Activated CD4-positive, alpha-beta memory T cell treated with anti-CD3 and anti-CD28 coated beads for 36 hours (primary cell): ENCODE measurements around the gene SLC38A11. TPM values are rescaled to one million over a fixed set of nuclear protein-coding genes. Genes with fewer than 3 reads are reported as not detected.
"Not testable (repeated sequence)": the region's sequence is repeated elsewhere in the genome, so short reads cannot be mapped to it uniquely, and the experiment has no call there.

Source experiments
- CTCF ChIA-PET: fragments of 350-600 bp; sonication (Branson Sonifier 250); formaldehyde crosslinking; loops from one replicate; lab custom pipeline; 2021; ENCODE audit warnings: antibody characterized with exemption, inconsistent platforms; lab: Charles Lee
- POLR2A ChIA-PET: fragments of 350-600 bp; sonication (Branson Sonifier 250); formaldehyde crosslinking; loops from one replicate; lab custom pipeline; 2021; ENCODE audit warnings: antibody characterized with exemption; lab: Charles Lee
- DNase-seq: peaks from one replicate; pipeline ENCODE4 v3.0.0-alpha.2; 2020
- H3K27ac Mint-ChIP-seq: one replicate; pipeline ENCODE4 v1.8.0; 2021; ENCODE audit warnings: mixed read lengths
- H3K27me3 Mint-ChIP-seq: one replicate; pipeline ENCODE4 v1.8.0; 2021; ENCODE audit warnings: mixed read lengths
- H3K36me3 Mint-ChIP-seq: one replicate; pipeline ENCODE4 v1.8.0; 2021; ENCODE audit warnings: mixed read lengths
- H3K4me1 Mint-ChIP-seq: one replicate; pipeline ENCODE4 v1.8.0; 2021; ENCODE audit warnings: low read depth, mixed read lengths
- H3K4me3 Mint-ChIP-seq: one replicate; pipeline ENCODE4 v1.8.0; 2021; ENCODE audit warnings: mild to moderate bottlenecking, mixed read lengths
- H3K9me3 Mint-ChIP-seq: one replicate; pipeline ENCODE4 v1.8.0; 2021; ENCODE audit warnings: mixed read lengths
- intact Hi-C: fragments of 100-400 bp; cut with micrococcal nuclease; formaldehyde crosslinking; loops from one replicate; pipeline ENCODE4 v1.15.1; 2023
- total RNA-seq, 2 experiments: library from RNA; stranded (reverse); gene quantifications; one replicate each; pipeline ENCODE4 v1.2.3, GENCODE V29; 2021

The SLC38A11 gene, protein sequence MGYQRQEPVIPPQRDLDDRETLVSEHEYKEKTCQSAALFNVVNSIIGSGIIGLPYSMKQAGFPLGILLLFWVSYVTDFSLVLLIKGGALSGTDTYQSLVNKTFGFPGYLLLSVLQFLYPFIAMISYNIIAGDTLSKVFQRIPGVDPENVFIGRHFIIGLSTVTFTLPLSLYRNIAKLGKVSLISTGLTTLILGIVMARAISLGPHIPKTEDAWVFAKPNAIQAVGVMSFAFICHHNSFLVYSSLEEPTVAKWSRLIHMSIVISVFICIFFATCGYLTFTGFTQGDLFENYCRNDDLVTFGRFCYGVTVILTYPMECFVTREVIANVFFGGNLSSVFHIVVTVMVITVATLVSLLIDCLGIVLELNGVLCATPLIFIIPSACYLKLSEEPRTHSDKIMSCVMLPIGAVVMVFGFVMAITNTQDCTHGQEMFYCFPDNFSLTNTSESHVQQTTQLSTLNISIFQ
- not detected for total RNA-seq

DNA sequence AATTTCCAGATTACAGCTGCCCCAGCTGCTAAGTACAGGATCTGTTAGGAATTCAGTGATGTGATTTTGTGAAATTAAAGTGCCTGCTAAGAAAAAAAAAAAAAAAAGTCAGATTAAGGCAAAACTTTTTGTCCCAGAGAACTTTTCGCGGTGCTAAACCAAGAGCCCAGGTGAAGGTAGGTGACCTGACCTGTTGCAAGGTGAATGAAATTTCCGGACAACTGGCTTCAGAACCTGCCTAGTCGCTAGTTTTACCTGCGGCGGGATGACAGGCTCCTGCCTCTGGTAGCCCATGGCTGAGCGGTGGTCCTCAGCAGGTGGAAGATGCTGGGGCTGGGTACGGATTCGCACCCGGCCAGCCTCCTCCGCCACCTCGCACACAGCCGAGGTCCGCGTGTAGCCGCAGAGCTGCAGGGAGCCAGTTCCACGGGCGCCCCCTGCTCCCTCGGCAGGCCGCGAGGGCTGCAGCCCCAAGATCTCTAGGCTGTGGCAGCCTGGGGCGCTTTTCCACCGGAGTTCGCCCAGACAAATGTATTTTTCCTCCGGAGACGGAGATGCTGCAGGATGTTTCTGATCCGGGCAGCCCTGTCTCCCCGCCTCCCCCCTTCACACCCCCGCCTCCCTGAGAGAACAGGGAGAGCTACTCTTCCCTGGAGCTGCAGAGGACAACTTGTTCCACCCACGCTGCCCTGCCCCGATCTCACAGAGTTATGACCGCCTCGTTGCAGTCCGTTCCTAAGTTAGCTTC, at the start of gene SLC38A11:
Gene SLC38A11, minus strand, starts transcription at position 572 of the 748 bp plus-strand sequence. Its CDS starts 278 bp downstream, at position 294.
- H3K27me3 Mint-ChIP-seq: peaks cover 16% of the 10 kb centered on the region
- no peaks in the 10 kb centered on the region for H3K36me3 Mint-ChIP-seq
- DNase-seq: no peak
- H3K4me1 Mint-ChIP-seq: no peaks in the 10 kb centered on the region
- intact Hi-C loops: no loop called here
- ChIA-PET POLR2A (no interaction called here), CTCF (interaction anchor here (0.6 kb wide), 1 partner anchor 161 kb away, joined by 3 read pairs; no protein-coding TSS in a partner anchor)
- no peak within 1 kb of the TSS for H3K27ac Mint-ChIP-seq
- H3K9me3 Mint-ChIP-seq: no peaks in the 10 kb centered on the region
- H3K4me3 Mint-ChIP-seq: no peak within 1 kb of the TSS

GRCh38 chr2:165003443-165004130, 48.3 kb upstream of the SLC38A11 start:
- Mint-ChIP-seq H3K27ac (no peak overlapping the region), H3K4me1 (no peaks in the 10 kb centered on the region)
- CTCF ChIA-PET: interaction anchor here (0.6 kb wide), 1 partner anchor 12 kb away, joined by 3 read pairs; no protein-coding TSS in a partner anchor

DNA sequence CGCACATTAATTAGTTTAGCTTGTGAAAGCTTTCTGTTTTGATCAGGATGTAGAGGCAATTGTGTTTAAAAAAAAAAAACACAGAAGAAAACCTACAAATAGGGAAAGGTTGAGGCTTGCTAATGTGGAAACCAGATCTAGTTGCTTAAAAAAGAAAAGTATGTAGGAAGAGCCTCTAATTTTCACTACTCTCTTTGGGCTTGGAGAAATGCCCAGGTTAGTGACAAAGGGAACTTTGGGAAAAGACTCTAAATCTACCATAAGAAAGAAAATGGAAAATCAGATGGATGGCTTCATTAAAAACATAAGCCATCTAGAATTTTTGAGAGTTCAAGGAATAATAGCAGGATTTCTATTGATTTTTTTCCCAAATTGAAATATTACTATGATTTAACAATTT, 47.3 kb upstream of the SLC38A11 start:
- CTCF ChIA-PET: interaction anchor here (0.6 to 1.7 kb wide), 3 partner anchors 9 to 14 kb away, joined by 3 to 7 read pairs (median 3); no protein-coding TSS in a partner anchor
- H3K27me3 Mint-ChIP-seq: peaks cover 6% of the 10 kb centered on the region
- H3K4me3 Mint-ChIP-seq: no peak overlapping the region
- H3K9me3 Mint-ChIP-seq: no peaks in the 10 kb centered on the region
- intact Hi-C loops: no loop called here
- DNase-seq: no peak
- H3K27ac Mint-ChIP-seq: no peak overlapping the region
- H3K4me1 Mint-ChIP-seq: no peaks in the 10 kb centered on the region
- POLR2A ChIA-PET: no interaction called here
- H3K36me3 Mint-ChIP-seq: no peaks in the 10 kb centered on the region

More at GRCh38 chr2:165003443-165004130, 48.3 kb upstream of the SLC38A11 start:
- Mint-ChIP-seq H3K4me3 (no peak overlapping the region), H3K36me3 (no peaks in the 10 kb centered on the region), H3K9me3 (no peaks in the 10 kb centered on the region), H3K27me3 (peaks cover 6% of the 10 kb centered on the region)
- POLR2A ChIA-PET: no interaction called here
- intact Hi-C loops: no loop called here
- DNase-seq: no peak

DNA sequence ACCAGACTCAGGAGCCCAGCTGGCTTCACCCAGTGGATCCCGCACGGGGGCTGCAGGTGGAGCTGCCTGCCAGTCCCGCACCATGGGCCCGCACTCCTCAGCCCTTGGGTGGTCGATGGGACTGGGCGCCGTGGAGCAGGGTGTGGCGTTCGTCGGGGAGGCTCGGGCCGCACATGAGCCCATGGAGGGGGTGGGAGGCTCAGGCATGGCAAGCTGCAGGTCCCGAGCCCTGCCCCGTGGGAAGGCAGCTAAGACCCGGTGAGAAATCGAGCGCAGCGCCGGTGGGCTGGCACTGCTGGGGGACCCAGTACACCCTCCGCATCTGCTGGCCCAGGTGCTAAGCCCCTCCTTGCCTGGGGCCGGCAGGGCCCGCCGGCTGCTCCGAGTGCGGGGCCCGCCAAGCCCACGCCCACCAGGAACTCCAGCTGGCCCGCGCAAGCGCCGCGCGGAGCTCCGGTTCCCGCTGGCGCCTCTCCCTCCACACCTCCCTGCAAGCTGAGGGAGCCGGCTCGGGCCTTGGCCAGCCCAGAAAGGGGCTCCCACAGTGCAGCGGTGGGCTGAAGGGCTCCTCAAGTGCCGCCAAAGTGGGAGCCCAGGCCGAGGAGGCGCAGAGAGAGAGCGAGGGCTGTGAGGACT, 39.5 kb upstream of the SLC38A11 start:
- H3K4me3 Mint-ChIP-seq, H3K27me3 Mint-ChIP-seq, H3K4me1 Mint-ChIP-seq, H3K27ac Mint-ChIP-seq, DNase-seq, H3K9me3 Mint-ChIP-seq, CTCF ChIA-PET, H3K36me3 Mint-ChIP-seq, POLR2A ChIA-PET: not testable (repeated sequence)
- intact Hi-C loops: loop anchor here (5.0 to 10.0 kb wide), 2 partner anchors 410 to 958 kb away; partner anchors contain the start of gene TTC21B

GRCh38 chr2:164993287-164994016, 38.1 kb upstream of the SLC38A11 start:
- Mint-ChIP-seq H3K9me3 (no peaks in the 10 kb centered on the region), H3K27me3 (no peaks in the 10 kb centered on the region), H3K36me3 (no peaks in the 10 kb centered on the region), H3K4me3 (no peak overlapping the region), H3K27ac (no peak overlapping the region), H3K4me1 (peaks cover 11% of the 10 kb centered on the region)
- ChIA-PET CTCF (interaction anchor here (0.6 to 2.0 kb wide), 11 partner anchors 9 to 1135 kb away, joined by 3 to 14 read pairs (median 4); partner anchors contain the start of gene SCN3A), POLR2A (no interaction called here)
- DNase-seq: no peak
- intact Hi-C loops: loop anchor here (1.0 to 10.0 kb wide), 6 partner anchors 211 to 1133 kb away; partner anchors contain the start of genes SCN3A and TTC21B

DNA sequence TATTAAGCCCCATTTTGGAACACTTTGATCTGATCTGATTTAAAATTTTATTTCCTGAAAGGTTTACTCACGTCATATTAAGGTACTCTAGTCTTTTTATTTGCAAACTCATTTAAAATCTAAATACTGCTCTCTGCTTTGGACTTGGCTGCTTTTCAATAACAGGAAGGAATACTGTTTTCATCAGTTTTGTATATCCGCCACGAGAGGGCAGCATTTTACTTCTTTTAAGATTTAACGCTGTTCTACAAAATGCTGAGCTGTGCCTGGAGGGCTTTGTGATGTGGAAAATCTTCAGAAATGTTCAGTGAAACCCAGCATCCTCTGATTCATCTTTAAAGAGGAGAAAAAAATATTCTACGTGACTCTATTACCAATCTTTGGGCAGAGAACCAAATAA, 37.5 kb upstream of the SLC38A11 start:
- ChIA-PET POLR2A (no interaction called here), CTCF (interaction anchor here (0.6 to 2.0 kb wide), 12 partner anchors 9 to 1136 kb away, joined by 3 to 14 read pairs (median 4); partner anchors contain the start of gene SCN3A)
- Mint-ChIP-seq H3K4me1 (peaks cover 12% of the 10 kb centered on the region), H3K36me3 (no peaks in the 10 kb centered on the region), H3K4me3 (no peak overlapping the region), H3K27me3 (no peaks in the 10 kb centered on the region), H3K9me3 (no peaks in the 10 kb centered on the region), H3K27ac (no peak overlapping the region)
- DNase-seq: peak; percentile 30
- intact Hi-C loops: loop anchor here (1.0 to 10.0 kb wide), 6 partner anchors 212 to 1134 kb away; partner anchors contain the start of genes SCN3A and TTC21B

DNA sequence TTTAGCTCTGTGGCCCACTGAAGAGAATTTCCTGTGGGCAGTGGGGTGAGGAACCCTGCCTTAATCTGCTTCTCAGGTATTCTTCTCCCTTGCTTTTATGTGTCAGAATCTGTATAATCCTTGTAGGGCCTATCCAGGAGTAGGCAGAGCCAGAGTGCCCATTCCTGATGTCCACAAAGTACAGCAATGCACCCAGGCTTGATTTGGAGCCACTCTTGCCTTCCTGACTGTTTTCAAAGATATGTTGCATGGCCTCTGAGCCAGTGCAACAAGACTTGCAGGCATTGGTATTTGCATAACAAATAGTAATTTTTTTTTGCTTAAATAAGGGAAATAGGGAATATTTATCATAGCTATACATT, 36.7 kb upstream of the SLC38A11 start:
- DNase-seq, H3K27me3 Mint-ChIP-seq, H3K27ac Mint-ChIP-seq, H3K4me3 Mint-ChIP-seq, POLR2A ChIA-PET, H3K9me3 Mint-ChIP-seq, H3K36me3 Mint-ChIP-seq: not testable (repeated sequence)
- CTCF ChIA-PET: interaction anchor here (1.1 to 2.0 kb wide), 3 partner anchors 11 to 202 kb away, joined by 3 to 14 read pairs (median 3); no protein-coding TSS in a partner anchor
- intact Hi-C loops: loop anchor here (2.0 to 10.0 kb wide), 5 partner anchors 213 to 1135 kb away; partner anchors contain the start of genes SCN3A and TTC21B
- H3K4me1 Mint-ChIP-seq: peaks cover 12% of the 10 kb centered on the region

GRCh38 chr2:164991361-164992092, 36.2 kb upstream of the SLC38A11 start:
- intact Hi-C loops: loop anchor here (2.0 to 10.0 kb wide), 5 partner anchors 213 to 1135 kb away; partner anchors contain the start of genes SCN3A and TTC21B
- H3K9me3 Mint-ChIP-seq, H3K36me3 Mint-ChIP-seq, H3K4me3 Mint-ChIP-seq, H3K27ac Mint-ChIP-seq, POLR2A ChIA-PET, DNase-seq, H3K27me3 Mint-ChIP-seq: not testable (repeated sequence)
- H3K4me1 Mint-ChIP-seq: peaks cover 12% of the 10 kb centered on the region
- CTCF ChIA-PET: interaction anchor here (1.1 to 2.0 kb wide), 3 partner anchors 12 to 202 kb away, joined by 3 to 14 read pairs (median 3); no protein-coding TSS in a partner anchor

DNA sequence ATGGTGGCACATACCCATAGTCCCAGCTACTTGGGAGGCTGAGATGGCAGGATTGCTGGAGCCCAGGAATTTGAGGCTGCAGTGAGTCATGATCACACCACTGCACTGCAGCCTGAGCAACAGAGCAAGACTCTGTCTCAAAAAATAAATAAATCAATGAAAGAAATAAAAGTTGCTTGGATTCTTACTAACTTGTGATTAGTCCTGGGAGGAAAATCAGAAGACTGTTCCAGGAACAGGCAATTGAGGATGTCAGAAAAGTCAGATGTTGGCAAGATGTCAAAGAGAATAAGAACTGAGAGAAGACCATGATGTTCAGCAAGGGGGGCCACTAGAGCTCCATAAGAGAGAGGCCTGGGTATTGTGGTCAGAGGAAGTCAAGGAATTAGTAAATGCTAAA, 35.6 kb upstream of the SLC38A11 start:
- intact Hi-C loops: loop anchor here (5.0 to 10.0 kb wide), 2 partner anchors 414 to 961 kb away; partner anchors contain the start of gene TTC21B
- CTCF ChIA-PET: interaction anchor here (1.1 kb wide), 1 partner anchor 12 kb away, joined by 3 read pairs; no protein-coding TSS in a partner anchor
- not testable (repeated sequence) for H3K9me3 Mint-ChIP-seq

DNA sequence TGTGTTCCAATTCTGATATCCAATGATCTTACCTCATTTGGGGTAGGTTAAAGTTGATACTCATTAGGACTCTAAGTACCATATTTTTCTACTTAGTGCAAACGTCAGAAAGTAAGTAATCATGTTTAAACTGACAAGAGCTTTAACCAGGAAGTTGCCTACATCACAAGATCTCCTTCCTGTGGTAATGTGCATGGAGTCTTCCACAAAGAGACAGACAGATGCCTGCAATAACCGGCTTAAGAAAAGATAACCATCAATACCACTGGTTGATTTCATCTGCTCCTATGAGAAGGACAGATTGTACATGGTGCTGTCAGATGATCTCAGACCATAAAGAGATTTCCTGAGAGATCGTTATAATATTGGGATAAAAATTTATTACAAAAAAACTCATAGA, 33.5 kb upstream of the SLC38A11 start:
- H3K9me3 Mint-ChIP-seq, intact Hi-C loops, H3K4me3 Mint-ChIP-seq, DNase-seq, H3K27ac Mint-ChIP-seq, POLR2A ChIA-PET, H3K27me3 Mint-ChIP-seq, CTCF ChIA-PET, H3K36me3 Mint-ChIP-seq: not testable (repeated sequence)
- peaks cover 12% of the 10 kb centered on the region for H3K4me1 Mint-ChIP-seq

More for the DNA sequence above, 35.6 kb upstream of the SLC38A11 start:
- H3K4me3 Mint-ChIP-seq, DNase-seq, H3K27me3 Mint-ChIP-seq, POLR2A ChIA-PET, H3K27ac Mint-ChIP-seq, H3K36me3 Mint-ChIP-seq: not testable (repeated sequence)
- H3K4me1 Mint-ChIP-seq: peaks cover 12% of the 10 kb centered on the region
